Ecto neural progenitor cell (in vitro differentiated cells): Measurements from ENCODE around the gene SMIM38.
"Not testable (repeated sequence)": the region's sequence is repeated elsewhere in the genome, so short reads cannot be mapped to it uniquely, and the experiment has no call there.

Source experiments
- DNase-seq: peaks from one replicate; pipeline ENCODE4 v3.0.0-alpha.2; 2018; ENCODE audit warnings: low spot score

The SMIM38 gene

DNA sequence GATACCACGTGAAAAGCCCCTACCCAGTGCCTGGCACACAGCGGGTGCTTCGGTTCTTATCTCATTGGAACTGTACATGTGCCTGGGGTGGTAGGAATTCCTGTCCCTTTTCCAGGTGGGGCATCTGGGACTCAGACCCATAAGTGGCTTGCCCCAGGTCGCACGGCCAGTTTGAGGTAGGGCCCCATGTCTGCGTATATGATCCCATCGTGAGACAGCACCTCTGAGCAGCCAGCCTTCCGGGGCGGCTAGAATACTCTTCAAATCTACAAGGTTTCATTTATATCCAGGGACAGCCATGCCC, 33.5 kb upstream of the SMIM38 start:
- no peak for DNase-seq

DNA sequence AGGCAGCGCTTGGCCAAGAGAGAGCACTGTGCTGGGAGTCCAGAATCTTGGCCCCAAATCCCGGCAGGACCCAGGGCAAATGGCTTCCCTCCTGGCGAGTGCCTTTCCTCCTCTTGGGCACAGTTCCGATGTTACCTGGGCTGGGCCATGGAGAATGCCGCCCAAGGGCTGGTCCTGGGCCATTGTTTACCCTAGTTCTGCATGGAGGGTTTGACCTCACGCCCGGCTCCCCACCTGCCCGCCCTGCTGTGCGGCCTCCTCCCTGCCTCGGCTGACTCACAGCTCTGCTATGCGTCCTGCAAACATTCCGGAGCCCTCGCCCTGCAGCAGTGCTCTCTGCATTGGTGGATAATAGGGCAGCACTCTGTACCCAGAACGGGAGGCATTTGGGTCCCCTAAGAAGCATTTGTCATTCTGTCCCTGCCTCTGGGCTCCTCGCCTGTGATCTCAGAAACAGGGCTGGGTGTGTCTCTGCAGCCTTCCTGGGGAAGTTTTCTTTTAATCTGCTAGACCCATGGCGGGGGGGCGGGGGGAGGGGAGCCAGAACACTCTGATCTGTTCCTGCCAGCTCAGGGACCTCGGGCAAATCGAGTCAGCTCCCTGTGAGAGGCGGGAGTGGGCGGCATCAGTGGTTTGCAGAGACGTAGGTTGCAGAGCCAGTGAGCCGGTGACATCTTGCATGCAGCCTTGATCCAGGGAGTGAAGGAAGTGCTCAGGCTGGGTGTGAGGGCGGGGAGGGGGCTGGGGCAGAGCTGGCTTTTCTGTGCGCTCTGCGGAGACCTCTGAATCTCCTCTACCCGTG, 32.9 kb upstream of the SMIM38 start:
- DNase-seq = peak; percentile 79

DNA sequence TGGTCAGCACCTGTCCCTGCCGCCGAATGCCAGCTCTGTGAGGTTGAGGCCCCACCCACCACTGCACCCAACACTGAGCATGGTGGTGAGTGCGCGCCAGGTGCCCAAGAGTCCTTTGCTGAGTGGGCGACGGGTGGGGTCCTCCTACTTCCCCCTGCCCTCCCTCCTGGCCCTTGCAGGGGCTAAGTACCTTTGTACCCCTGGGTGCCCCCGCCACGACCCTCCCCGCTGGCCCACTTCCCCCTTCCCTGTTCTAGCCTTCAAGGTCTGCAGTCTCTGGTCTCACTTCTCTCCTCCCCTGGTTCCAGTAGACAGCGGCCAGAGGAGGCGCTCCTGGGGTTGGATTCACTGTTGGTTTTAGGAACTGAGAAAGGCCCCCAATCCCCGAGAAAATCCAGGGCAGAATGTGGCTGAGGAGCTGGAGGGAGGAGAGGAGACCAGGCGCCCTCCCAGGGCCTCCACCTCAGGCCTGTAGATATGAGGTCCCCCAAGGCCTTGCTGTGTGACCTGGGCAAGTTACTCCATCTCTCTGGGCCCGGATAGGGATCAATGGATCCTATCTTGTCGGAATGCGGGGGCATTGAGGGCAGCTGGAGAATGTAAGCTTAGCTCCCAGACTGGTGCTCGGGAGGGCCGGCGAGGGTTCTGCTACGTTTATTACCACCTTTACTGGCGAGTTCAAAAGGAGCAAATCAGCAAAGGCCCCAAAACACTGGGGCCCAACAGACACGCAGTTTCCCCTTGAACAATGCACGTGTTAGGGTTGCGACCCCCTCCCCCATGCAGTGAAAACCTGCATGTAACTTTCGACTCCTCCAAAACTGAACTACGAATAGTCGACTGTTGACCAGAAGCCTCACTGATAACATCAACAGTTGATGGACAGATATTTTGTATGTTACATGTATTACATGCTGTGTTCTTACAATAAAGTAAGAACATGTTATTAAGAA, 31.9 kb upstream of the SMIM38 start:
- DNase-seq = no peak

DNA sequence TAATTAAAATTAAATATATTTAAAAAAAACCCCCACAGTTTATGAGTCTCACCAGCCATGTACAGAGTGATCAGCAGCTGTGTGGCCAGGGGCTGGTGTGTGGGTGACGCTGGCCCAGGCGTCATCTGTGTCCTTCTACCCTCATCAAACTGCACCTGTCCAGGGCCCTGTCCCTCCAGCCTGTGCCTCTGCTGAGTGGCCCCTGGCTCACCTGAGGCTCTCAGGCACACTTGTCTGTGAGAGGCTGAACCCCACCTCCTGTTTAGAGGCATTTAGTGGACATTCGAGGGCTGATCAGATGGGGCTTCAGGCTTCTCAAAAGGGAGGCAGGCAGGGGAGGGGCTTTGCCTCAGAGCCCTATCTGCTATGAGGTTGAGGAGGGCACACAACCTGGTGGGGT, 29.9 kb upstream of the SMIM38 start:
- no peak for DNase-seq

DNA sequence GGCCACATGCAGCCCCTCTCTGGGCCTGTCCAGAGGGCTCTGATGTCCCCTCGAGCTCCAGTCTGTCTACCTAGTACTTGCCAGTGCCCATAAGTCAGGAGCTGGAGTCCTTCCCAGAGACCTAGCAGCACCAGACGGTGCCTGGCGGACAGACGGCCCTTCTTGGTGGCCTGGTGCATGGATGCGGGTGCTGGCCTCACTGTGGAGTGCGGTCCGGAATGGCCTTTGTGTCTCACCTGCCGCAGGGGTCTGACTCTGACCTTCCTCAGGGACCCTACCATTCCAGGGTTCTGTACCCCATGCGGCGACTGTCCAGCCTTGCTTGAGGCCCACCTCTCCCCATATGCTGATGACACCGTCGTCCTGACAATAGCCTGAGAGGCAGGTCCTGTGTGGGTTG, 29.4 kb upstream of the SMIM38 start:
- peak; percentile 42 for DNase-seq

DNA sequence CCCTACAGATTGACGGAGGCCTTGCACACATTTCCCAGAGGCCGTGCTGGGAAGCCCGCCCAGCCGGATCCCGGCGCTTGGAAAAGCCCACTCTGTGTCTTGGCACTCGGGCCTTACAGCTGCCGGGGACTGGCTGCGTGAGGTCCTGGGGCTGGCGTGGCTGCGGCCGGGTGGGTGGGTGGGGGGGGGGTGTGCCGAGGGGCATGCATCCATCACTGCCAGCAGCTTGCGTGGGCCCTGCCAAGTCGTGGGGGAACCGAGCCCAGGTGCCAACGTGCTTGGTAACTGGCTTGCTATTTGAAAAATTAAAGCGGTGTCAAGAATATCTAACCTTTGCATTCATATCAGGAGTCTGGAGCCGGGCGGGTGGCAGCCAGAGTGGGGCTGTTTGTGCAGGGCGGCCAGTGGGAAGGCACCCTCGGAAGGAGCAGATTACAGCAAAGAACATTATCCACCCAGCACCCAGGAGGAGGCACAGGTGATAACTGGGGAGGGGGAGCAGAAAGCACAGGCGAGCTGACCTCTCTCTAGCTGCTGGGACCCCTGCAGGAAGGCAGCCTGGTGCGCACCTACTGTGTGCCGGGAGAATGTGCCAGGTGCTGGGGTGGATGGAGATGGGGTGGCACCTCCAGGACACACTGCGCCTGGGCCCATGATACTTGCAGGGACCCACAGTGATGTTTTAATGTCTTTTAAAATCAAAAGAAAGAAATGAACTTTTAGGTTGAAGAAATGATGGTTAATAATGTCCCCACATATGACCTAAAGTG, 28.5 kb upstream of the SMIM38 start:
- DNase-seq = peak; percentile 39

DNA sequence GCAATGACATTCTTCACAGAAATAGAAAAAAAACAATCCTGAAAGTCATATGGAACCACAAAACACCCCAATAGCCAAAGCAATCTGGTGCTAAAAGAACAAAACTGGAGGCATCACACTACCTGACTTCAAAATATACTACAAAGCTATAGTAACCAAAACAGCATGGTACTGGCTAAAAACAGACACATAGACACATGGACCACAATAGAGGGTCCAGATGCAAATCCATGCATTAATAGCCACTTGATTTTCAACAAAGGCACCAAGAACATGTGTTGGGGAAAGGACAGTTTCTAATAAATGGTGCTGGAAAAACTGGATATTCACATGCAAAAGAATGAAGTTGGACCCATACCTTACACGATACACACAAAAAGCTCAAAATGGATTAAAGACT, 27.9 kb upstream of the SMIM38 start:
- no peak for DNase-seq

DNA sequence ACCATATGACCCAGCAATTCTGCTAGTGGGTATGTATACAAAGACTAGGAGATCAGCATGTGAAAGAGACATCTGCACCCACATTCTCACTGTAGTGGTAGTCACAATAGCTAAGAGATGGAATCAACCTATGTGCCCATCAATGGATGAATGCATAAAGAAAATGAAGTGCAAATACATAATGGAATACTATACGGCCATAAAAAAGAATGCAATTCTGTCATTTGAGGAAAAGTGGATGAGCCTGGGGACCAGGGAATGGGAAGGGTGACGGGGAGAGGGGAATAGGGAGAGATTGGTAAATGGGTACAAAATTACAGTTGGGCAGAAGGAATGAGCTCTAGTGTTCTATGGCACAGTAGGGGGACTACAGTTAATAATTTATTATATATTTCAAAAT, 26.7 kb upstream of the SMIM38 start:
- DNase-seq = no peak

DNA sequence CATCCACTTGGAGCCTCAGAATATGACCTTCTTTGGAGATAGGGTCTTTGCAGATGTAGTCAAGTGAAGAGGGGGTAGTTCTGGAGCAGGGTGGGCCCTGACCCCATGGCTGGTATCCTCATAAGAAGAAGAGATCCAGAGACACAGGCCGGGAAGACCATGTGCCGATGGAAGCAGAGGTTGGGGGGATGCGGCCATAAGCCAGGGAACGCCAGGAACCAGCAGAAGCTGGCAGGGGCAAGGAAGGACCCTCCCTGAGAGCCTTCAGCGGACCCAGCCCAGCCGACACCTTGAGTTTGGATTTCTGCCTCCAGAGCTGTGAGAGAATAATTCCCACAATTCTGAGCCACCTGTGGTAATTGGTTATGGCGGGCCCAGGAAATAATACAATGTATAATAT, 26.1 kb upstream of the SMIM38 start:
- peak; percentile 42 for DNase-seq

DNA sequence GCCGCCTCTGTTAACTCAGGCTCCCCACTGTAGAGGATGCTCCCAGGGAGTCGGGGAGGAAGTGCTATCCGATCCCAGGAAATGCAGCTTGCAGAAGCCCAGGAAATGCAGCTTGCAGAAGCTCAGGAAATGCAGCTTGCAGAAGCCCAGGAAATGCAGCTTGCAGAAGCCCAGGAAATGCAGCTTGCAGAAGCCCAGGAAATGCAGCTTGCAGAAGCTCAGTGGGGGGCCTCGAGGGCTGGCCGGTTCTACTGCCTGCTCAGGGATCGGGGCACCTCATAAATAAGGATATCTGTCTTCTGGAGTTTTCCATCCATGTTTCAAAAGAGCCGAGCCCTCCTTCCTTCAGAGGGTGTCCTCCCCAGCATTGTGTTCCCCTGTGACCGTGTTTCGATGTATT, 25.1 kb upstream of the SMIM38 start:
- DNase-seq = no peak

DNA sequence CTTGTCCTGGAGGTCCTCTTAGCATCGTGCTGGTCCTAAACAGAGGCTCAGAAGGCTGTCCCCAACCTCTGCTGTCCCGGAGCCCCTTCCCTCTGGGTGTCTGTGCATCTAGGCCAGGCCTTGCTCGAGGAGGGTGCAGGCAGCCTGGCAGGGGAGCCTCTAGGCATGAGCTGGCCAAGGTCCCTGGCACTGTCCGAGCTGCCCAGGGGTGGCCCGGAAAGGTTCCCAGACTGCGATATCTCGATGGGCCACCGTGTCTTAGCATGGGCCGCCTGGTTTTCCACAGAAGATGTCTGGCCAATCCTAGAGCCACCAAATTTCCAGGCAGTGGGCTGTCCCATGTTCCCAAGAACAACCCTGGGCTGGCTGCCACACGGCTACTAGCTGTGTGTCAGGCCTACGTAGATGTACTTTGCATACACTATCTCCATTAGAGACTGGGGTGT, 24.6 kb upstream of the SMIM38 start:
- no peak for DNase-seq

DNA sequence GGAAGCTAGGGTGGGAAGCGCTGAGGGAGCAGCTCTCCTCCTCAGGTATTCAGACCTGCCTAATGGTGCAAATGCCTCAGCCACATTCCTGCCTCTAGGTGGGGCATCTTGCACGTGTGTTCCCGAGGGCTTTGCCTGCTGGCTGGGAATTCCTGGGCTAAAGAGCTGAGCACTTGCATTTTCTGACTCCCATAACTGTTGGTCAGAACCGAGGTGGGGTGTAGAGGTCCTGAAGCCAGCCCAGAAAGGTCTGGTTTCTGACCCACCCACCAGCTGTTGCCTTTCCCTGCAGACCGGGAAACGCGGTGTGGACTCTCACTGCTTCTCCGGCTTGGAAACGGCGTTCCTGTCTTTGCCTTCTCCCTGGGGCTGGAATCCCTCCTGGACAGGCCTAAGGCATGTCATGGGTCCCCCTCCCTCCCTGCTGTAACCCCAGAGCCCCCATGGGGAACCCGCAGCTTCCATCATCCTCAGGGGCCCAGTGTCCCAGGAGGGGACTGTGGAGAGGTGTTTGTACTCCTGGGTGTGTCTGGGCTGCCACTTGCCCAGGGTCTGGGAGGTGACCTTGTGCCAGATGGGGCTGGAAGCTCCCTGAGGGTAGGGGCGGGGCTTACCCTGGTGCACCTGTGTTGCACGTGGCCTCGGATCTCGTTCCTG, 24.0 kb upstream of the SMIM38 start:
- peak; percentile 84 for DNase-seq

DNA sequence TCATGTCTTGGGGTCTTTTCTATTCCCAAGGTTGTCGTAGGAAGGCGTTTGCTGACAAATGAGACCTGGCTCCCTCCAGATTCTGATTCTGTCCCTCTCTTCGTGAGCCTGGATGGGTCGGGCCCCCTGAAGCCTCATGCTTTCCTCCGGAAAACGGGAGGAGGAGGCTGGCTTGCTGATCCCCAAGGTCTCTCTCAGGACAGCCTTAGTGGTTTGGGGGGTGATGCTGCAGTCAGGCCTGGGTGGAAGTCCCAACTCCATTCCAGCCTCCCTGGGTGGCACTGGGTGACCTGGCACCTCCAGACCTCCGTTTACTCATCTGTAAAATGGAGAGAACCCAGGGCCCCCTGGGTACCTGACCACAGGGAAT, 23.4 kb upstream of the SMIM38 start:
- DNase-seq = no peak

DNA sequence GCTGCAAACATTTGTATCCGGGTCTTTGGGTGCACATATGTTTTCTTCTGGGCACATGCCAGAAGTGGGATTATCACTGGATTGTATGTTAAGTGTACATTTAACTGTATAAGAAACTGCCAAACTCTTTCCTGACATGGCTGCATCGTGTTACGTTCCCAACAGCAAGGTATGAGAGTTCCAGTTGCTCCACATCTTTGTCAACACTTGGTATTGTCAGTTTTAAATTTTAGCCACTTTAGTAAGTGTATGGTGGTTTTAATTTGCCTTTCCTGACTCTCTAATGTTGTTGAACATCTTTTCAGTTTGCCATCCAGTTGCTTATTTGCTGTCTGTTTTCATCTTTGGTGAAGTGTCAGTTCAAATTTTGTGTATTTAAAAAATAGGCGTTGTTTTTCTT, 22.5 kb upstream of the SMIM38 start:
- no peak for DNase-seq

DNA sequence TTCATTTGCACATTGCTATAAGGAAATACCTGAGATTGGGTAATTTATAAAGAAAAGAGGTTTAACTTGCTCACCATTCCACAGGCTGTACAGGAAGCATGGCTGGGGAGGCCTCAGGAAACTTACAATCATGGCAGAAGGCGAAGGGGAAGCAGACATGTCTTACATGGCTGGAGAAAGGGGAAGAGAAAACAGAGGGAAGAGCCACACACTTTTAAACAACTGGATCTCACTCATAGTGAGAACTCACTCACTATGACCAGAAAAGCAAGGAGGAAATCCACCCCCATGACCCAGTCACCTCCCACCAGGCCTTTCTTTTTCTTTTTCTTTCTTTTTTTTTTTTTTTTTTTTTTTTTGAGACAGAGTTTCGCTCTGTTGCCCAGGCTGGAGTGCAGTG, 21.6 kb upstream of the SMIM38 start:
- DNase-seq = not testable (repeated sequence)

DNA sequence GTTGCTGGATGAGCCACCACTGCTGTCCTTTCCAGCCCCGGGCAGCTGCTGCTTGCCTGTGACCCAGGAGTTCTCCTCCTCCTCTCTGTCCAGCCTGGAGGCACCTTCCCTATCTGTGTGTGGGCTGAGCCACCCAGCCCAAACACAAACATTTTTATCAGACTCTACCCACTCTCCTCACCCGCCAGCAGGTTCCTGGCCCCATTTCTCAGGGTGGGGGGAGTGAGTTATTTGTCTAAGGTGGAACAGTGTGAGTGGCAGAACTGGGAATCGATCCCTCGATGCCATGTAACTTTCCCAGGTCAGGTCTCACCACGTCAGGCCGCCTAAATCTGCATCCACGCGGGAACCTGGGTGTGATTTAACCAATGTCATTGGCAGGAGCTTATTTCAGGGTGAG, 20.8 kb upstream of the SMIM38 start:
- peak; percentile 28 for DNase-seq

DNA sequence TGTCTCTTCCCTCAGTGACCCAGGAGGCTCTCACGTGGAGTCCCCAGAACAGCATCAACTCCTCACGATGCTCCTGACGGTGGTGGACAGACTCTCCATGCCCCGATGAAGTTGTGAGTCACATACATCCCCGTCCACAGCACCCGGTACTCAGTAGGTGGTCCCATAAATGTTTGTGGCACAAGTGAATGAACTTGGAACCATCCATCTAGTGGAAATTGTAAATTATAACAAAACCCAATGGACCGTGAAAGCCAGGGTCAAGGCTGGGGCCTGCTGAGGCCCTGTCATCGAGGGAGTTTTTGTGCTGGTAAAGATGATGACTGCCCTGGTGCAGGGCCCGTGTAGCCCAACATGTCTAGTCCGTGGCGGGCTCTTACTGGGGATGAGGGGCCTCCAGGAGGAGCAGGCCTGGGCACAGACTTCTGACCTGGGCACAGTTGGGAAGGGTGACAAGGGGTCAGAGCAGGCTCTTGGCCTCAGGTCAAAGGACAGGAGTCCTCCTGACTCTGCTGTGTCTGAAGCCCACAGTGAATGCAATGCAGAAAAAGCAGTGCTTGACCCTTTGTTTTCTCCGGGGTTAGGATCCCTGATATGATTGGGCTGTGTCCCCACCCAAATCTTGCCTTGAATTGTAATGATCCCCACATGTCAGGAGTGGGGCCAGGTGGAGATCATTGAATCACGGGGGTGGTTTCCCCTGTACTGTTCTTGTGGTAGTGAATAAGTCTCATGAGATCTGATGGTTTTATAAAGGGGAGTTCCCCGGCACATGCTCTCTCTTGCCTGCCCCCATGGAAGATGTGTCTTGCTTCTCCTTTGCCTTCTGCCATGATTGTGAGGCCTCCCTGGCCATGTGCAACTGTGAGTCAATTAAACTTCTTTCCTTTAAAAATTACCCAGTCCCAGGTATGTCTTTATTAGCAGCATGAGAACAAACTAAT, 20.0 kb upstream of the SMIM38 start:
- DNase-seq = no peak

DNA sequence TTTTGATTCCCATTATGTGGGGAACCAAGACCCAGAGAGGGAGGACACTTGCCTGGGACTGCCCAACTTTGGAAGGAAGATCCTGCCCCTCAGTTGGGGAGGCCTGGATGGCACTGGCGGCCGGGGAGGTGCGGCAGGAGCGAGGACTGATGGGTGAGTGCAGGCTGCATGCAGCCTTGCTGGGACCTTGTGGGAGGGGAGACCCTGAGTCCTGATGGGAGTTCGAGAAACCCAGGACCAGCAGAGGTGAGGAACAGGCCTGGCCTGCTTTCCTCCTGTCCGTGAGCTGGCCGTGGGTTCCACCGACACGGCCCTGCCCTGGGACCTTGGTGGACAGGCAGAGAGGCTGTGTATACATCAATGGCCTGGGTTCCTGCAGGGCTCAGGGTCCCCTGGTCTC, 19.3 kb upstream of the SMIM38 start:
- DNase-seq = peak; percentile 27

DNA sequence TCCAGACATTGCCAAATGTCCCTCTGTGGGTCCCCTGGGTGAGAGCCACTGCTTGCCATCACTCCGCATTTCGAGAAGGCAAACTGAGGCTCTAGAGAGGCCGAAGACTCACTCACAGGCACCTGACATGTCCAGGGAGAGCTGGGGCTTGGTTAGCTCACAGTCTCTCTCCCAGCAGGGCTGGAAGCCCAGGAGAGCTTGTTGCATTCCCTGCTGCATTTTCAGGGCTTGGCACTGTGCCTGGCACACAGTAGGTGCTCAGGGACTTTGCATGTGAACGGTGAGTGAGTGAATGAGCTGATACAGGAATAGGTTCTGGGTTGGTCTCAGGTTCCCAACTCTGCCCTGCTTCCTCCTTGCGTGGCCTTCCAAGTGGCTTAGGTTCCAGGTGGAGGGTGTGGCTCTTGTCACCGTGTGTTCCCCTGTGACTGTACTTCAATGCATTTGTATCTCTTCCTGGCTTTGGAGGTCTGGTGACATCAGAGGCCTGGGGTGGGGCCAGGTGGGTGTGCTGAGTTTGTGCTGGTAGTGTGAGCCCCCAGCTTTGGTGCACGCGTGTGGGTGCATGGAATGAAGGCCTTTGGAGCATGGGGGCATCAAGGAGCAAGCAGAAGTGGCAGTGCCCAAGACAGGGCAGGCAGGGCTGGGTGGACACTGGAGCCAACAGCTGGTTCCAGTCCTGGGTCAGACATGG, 18.4 kb upstream of the SMIM38 start:
- peak; percentile 36 for DNase-seq

DNA sequence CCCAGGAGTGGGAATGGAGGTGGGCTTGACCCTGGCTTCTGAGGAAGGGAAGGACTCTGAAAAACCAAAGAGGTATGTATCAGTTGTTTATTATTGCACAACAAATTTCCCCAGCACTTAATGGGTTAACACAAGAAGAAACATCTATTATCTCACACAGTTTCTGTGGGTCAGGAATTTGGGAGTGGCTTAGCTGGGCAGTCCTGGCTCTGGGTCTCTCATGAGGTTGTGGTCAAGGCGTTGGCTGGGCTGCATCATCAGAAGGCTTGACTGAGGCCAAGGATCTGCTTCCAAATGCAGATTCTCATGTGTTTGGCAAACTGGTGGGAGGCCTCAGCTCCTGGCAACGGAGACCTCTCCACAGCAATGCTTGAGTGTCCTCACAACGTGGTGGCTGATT, 17.5 kb upstream of the SMIM38 start:
- DNase-seq = peak; percentile 37
